ENCODE measurements around the gene LYRM2.

The LYRM2 gene

GRCh38 chr6:89597372-89597771 lies 41.2 kb downstream of the LYRM2 start:
- in situ Hi-C loops (cut with HindIII; ENCODE audit: low sequenced_read_pairs): no loop called here

GRCh38 chr6:89596484-89596883 lies 42.1 kb downstream of the LYRM2 start:
- in situ Hi-C loops (cut with HindIII; ENCODE audit: low sequenced_read_pairs): no loop called here

- in situ Hi-C loops (cut with HindIII; ENCODE audit: low sequenced_read_pairs): no loop called here
These were observed 42.5 kb downstream of the LYRM2 start for GRCh38 chr6:89596056-89596455.

- in situ Hi-C loops (cut with HindIII; ENCODE audit: low sequenced_read_pairs): no loop called here
These were observed 46.8 kb downstream of the LYRM2 start for GRCh38 chr6:89591745-89592144.

- in situ Hi-C loops (cut with HindIII; ENCODE audit: low sequenced_read_pairs): no loop called here
These were observed 48.4 kb downstream of the LYRM2 start for GRCh38 chr6:89590133-89590532.

GRCh38 chr6:89589297-89590025 lies 49.1 kb downstream of the LYRM2 start:
- in situ Hi-C loops (cut with HindIII; ENCODE audit: low sequenced_read_pairs): no loop called here

- in situ Hi-C loops (cut with HindIII; ENCODE audit: low sequenced_read_pairs): no loop called here
These were observed 53.4 kb downstream of the LYRM2 start for GRCh38 chr6:89585154-89585553.

GRCh38 chr6:89584539-89584938 lies 54.0 kb downstream of the LYRM2 start:
- in situ Hi-C loops (cut with HindIII; ENCODE audit: low sequenced_read_pairs): no loop called here

GRCh38 chr6:89583559-89583958 lies 55.0 kb downstream of the LYRM2 start:
- in situ Hi-C loops (cut with HindIII; ENCODE audit: low sequenced_read_pairs): no loop called here

GRCh38 chr6:89582669-89583325 lies 55.8 kb downstream of the LYRM2 start:
- in situ Hi-C loops (cut with HindIII; ENCODE audit: low sequenced_read_pairs): no loop called here

GRCh38 chr6:89581689-89582088 lies 56.9 kb downstream of the LYRM2 start:
- in situ Hi-C loops (cut with HindIII; ENCODE audit: low sequenced_read_pairs): no loop called here

- in situ Hi-C loops (cut with HindIII; ENCODE audit: low sequenced_read_pairs): no loop called here
These were observed 57.4 kb downstream of the LYRM2 start for GRCh38 chr6:89580997-89581666.

- in situ Hi-C loops (cut with HindIII; ENCODE audit: low sequenced_read_pairs): no loop called here
These were observed 63.0 kb downstream of the LYRM2 start for GRCh38 chr6:89575562-89575960.

GRCh38 chr6:89574910-89575561 lies 63.5 kb downstream of the LYRM2 start:
- in situ Hi-C loops (cut with HindIII; ENCODE audit: low sequenced_read_pairs): no loop called here

GRCh38 chr6:89567630-89568390 lies 70.7 kb downstream of the LYRM2 start:
- in situ Hi-C loops (cut with HindIII; ENCODE audit: low sequenced_read_pairs): no loop called here

GRCh38 chr6:89566930-89567629 lies 71.5 kb downstream of the LYRM2 start:
- in situ Hi-C loops (cut with HindIII; ENCODE audit: low sequenced_read_pairs): no loop called here

- in situ Hi-C loops (cut with HindIII; ENCODE audit: low sequenced_read_pairs): no loop called here
These were observed 72.3 kb downstream of the LYRM2 start for GRCh38 chr6:89566008-89566800.

GRCh38 chr6:89564752-89565427 lies 73.7 kb downstream of the LYRM2 start:
- in situ Hi-C loops (cut with HindIII; ENCODE audit: low sequenced_read_pairs): no loop called here

- in situ Hi-C loops (cut with HindIII; ENCODE audit: low sequenced_read_pairs): no loop called here
These were observed 74.7 kb downstream of the LYRM2 start for GRCh38 chr6:89563866-89564265.
